NCI-H1092 treated with DMSO at 0.1 percent for 48 hours (cell line): Measurements from ENCODE around the gene THRB.

Experiments used
- DNase-seq: peaks from one replicate; lab custom pipeline; 2025; lab: John Stamatoyannopoulos, UW

THRB gene

DNA sequence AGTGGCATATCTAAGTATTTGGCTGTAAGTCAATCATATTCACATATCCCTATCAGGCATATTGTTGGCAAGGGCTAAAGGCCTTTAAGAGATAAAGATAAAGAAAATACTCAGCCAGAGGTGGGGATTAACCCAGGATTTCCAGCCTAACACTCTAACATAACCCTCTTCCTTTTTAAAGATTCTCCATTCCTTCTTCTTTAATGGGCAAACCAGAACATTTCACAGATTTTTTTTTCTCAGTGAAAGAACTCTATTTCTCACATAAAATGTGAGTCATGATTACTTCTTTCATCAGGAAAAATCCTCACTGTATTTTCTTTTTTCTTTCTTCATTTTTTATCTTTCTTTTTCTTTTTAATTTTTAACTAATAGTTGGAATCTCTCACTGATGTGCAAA is 349.2 kb downstream of the THRB start:
- DNase-seq, result no peak

DNA sequence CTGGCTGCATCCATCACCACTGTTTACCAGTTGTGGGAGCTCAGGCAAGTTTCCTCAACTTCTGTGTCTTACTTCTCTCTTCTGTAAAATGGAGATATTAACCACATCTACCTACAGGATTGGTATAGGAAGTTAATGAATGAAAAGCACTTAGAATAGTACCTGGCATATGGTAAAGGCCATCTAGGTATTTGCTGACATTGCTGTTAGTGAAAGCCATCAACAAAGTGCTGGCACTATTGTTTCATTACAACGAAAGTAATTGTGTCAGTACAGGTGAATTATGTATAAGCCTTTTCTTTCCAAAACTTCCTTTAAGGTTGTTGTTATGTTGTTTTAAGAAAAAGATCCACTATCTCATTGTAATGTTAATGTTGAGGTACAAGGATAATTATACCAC is 352.5 kb downstream of the THRB start:
- DNase-seq, result no peak

GRCh38 chr3:24141548-24141947 is 353.1 kb downstream of the THRB start:
- no peak for DNase-seq

DNA sequence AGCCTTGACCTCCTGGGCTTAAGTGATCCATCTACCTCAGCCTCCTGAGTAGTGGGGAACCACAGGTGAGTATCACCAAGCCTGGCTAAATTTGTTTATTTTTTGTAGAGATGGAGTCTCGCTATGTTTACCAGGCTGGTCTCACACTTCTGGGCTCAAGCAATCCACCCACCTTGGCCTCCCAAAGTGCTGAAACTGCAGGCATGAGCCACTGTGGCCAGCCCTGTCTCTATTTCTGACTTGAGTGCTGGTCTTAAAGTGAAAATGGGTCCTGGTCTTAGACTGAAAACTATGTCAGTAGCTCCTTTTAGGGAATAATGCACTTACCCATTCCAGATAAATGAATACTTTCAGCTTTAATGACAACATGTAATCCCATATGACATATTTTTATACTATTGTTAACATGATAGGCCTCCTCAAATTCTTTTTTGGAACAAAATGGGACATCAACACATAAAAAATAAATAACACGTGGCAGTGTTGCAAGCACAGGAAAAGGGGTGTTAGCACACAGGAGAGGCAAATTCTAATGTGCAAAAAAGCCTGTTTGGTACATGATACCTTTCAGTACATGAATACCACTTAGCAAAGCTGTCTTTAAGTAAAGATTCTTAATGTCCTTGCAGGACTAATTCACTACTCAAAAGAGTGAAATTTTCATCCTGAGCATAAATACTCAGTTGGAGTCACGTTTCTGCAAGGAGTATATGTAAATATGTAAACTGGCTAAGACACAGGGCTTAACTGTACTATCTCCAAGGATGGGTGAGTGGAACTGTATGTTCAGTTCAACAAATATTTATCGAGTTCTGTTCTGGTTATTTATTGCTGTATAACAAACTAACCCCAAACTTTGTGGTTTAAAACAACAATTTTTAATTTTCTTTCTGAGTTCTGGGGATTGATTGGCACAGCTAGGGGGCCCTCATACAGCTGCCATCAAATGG is 354.9 kb downstream of the THRB start:
- DNase-seq, result no peak

GRCh38 chr3:24138876-24139256 is 355.8 kb downstream of the THRB start:
- DNase-seq, result no peak

DNA sequence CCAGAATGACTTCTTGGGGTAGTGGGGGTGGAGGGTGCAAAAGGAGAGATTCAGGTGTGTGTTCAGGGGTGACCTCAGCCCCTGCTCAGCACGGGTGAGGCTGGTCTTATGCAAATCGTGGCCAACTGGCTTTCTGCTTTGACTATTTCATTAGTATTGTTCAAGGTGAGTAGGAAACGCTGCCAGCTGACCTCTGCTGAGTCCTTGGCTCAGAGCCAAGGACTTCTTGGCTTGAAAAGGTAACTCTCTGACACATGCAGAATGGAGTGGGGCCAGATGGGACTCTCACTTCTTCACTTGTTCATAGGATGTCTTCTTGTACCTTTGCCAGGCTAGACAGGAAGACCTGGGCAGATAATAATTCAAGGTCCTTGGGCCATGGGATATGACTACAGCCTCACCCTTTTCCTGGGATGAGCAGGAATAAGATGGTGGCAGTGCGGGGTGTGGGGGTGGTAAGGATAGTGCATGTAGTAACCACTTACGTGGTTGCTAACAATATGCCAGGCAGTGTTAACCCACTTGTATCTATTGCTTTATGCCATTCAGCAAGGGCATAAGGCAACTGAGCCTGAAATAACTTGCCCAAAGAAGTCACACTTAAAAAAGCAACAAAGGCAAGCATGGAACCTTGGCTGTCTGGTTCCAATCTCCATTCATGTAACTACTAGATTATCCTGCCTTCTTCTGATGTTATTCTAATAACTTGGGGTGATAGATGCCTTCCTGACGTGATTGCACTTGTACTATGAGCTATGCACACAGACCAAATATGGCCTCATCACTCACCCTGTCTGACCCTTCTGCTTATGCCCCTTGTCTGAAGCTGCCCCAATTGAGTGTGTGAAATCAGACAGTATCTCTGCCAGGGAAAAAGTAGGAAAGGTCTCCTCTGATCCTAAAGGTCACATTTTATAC is 356.4 kb downstream of the THRB start:
- DNase-seq, result peak; percentile 47

DNA sequence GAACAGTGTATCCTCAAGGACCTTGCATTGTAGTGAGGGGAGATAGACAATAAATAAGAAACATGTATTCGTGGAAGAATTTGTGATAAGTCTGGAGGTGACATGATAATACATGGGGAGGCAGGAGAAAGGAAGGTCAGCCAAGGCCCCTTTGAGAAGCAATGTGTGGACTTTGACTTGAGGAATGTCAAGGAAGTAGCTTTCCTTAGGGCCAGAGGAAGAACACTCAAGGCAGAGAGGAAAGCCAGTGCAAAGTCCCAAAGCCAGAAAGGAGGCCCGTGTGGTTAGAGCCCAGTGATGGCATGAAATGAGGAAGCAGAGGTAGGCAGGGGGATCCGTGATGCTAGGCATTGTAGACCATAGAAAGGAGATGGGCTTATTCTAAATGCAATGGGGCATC is 357.3 kb downstream of the THRB start:
- DNase-seq, result no peak

DNA sequence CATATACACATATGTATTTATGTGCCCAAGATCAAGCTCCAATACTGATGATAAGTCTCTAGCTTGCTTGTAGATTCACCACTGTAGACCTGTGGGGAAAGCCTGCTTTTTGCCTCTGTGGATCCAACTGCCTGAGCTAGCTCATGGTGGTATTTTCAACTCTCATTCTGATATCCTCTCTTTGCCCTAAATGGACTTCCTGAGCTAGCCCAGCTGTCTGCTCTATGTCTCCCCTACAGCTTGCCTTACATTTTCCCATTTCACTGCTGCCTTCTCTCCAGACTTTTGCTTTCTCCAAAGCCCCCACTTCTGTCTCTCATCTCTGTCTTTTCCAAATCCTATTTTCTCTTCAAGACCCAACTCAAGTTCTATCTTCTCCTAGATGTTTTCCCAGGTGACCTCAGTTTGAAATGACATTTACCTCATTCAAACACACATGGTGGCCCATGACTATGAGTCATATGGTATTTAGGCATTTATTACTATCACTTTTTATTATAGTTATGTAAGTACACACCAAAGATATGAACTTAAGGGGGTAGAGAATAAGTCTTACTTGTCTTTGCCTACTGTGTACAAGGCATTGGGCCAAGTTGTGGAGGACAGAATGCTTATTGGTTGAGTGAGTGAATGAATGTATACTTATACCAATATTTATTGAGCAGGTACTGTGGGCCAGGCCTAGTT is 357.9 kb downstream of the THRB start:
- DNase-seq, result no peak

- no peak for DNase-seq
These were observed 359.4 kb downstream of the THRB start for GRCh38 chr3:24135280-24135679.

DNA sequence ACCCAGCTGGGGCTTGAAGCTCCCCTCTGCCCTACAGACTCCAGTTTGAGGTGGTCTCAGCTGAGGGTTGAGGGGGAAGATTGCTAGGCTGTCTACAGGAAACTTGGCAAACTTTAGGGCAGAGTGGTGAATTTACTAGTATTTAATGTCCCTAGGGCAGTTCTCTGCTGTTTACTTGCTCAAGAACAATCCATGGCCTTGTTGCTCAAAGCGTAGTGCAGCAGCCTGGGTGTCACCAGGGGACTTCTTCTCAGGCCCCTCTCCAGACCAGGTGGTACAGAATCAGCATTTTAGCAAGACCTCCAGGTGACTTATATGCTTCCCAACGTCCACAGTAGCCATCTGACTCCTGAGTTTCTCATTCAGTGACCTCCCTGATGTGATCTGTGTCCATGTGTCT is 360.7 kb downstream of the THRB start:
- no peak for DNase-seq

- no peak for DNase-seq
These were observed 361.2 kb downstream of the THRB start for GRCh38 chr3:24133436-24133835.

GRCh38 chr3:24129549-24129948 is 365.1 kb downstream of the THRB start:
- DNase-seq, result peak; percentile 22

GRCh38 chr3:24128199-24129005 is 366.2 kb downstream of the THRB start:
- DNase-seq, result peak; percentile 47

- DNase-seq, result no peak
These were observed 371.1 kb downstream of the THRB start for GRCh38 chr3:24123596-24123995.

DNA sequence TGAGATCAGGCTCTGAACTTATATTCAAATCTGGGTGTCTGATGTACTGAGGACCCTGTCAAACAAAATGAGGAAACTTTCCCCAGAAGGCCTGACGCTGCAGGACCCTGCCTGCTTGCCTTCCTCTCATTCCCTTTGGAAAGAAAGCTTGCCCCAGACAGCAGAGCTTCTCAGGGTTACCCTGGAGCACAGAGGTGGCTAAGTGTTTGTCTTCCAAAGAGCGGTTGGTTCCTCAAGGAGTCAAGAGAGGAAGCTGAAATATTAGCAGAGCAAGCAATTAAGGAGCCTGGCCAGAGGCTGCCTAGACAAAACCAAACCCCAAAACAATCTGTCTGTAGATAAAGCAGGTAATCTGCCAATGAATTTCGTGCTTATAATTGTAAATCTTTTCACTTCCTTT is 374.2 kb downstream of the THRB start:
- no peak for DNase-seq

- no peak for DNase-seq
These were observed 375.3 kb downstream of the THRB start for GRCh38 chr3:24119321-24119751.

GRCh38 chr3:24117508-24117907 is 377.1 kb downstream of the THRB start:
- DNase-seq, result no peak

DNA sequence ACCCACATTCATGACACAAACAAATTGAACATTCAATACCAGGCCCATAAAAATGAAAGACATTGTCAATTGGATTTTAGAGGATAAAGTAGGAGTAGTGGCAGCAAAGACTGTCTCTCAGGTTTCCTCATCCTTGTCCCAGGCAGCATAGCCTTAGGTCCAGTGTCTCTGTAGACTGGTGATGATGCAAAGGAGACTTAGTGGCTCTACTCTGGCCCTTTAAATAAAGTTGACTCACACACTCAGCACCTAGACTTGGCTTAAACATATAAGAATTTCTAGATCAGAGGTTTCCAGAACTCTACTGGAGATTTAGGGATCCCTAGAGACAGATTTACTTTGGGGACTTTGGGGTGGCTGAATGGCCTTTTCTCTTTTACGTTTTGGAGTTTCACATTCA is 382.9 kb downstream of the THRB start:
- no peak for DNase-seq

- no peak for DNase-seq
These were observed 384.6 kb downstream of the THRB start for GRCh38 chr3:24110051-24110450.

DNA sequence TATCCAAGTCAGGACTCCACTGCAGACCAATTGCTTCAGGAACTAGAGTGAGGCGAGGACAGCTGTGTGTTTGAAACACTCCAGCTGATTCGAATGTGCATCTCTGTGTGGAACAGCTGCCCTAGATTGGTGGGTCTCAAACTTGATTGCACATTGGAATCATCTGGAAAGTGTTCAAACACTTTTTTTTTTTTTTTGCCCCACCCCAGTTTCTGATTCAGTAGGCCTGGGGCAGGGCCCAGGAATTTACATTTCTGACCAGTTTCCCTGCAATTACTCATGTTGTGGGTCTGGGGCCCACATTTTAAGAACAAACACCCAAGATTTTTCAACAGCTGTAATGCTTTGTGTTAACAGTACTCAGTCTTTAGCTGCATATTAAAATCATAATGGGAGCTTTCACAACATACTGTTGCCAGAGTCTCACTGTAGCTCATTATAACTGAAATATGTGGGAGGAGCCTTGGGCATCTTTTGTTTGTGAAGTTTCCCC is 392.9 kb downstream of the THRB start:
- no peak for DNase-seq

DNA sequence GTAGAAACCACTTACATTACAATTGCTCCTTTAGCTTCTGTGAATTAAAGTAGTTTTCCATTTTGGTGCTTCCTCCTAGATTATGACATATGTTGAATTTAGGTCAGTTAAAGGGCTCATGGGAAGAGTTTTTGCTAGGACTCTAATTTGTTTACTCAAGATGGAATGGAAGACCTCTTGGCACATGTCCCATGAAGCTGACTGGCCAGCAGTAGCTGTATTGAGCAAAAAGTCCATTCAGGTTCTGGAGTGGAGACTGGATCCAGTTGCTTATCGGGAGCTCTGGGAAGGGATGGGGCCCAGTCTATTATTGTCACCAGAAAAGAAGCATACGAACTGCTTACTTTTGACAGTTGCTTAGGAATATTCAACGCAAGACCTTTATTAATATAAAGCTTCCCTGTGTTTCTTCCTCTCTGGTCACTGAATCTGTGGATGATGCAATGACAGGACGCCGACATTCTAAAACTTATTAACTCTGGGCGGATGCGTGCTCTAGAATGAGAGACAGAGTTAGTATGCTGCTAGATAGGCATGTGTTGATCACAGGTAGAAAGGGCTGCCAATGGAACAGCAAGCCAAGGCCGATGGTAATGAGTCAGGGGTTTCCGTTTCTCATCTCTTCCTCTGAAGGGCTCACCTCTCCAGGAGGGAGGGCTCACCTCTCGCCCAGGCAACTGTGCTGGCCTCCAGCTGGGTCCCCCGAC is 393.8 kb downstream of the THRB start:
- peak; percentile 9 for DNase-seq
